ENCODE results near the gene THOC6. TPM values are rescaled to one million over a fixed set of nuclear protein-coding genes. Genes with fewer than 3 reads are reported as not detected.

Gene THOC6
- total RNA-seq, 1 experiment from 2014 or later = 76.5 TPM

DNA sequence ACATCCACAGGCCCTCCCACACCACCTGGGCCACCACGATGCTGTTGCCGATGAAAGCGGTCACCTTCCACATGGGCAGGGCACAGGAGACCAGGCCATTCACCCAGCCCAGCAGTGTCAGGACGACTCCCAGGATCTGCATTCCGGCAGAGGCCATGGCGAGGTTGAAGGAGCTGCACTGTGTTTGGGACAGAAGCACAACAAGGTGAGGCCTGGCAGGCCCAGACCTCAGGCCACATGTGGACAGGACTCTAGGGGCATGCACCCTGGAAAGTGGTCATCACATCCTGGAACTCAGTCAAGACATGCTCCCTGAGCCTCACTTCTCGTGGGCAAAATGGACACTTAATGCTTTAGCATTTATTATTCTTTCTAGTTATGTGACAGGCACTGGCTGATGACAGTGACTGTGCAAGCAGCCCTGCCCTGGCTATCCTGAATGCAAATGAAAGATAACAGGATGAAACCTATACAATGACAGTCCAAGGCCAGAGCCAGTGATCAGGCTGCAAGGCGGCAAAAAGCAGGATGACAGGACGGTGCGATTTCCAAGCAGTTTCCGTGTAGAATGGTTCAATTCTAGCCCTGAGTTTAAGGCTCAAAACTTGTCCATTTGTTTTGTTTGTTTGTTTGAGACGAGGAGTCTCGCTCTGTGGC, 7.8 kb upstream of the THOC6 start:
- H3K4me1 Mint-ChIP-seq = peaks cover 69% of the 10 kb centered on the region
- ATAC-seq (no peak), DNase-seq (ENCODE audit: low spot score) (no peak)
- POLR2A ChIA-PET = interaction anchor here (6.3 to 17.1 kb wide), 2 partner anchors 10 to 14 kb away, joined by 87 to 502 read pairs; partner anchors contain the start of gene CLDN9
- peaks cover 5% of the 10 kb centered on the region; the same call in 1 of the 2 replicates for H3K27me3 Mint-ChIP-seq (ENCODE audit: low read depth)
- H3K4me3 Mint-ChIP-seq = peak overlapping the region; percentile 93
- peak overlapping the region; percentile 96 for H3K27ac Mint-ChIP-seq
- TF ChIP-seq, protein P1, sequence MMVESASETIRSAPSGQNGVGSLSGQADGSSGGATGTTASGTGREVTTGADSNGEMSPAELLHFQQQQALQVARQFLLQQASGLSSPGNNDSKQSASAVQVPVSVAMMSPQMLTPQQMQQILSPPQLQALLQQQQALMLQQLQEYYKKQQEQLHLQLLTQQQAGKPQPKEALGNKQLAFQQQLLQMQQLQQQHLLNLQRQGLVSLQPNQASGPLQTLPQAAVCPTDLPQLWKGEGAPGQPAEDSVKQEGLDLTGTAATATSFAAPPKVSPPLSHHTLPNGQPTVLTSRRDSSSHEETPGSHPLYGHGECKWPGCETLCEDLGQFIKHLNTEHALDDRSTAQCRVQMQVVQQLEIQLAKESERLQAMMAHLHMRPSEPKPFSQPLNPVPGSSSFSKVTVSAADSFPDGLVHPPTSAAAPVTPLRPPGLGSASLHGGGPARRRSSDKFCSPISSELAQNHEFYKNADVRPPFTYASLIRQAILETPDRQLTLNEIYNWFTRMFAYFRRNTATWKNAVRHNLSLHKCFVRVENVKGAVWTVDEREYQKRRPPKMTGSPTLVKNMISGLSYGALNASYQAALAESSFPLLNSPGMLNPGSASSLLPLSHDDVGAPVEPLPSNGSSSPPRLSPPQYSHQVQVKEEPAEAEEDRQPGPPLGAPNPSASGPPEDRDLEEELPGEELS (CRISPR knock-in tag; IDR thresholded peaks at IDR 0.05) = no peak
- TF ChIP-seq NR3C1 (CRISPR knock-in tag; conservative IDR thresholded peaks at IDR 0.05; ENCODE audit: low read depth) = no peak
- TF ChIP-seq EMX1 (CRISPR knock-in tag; IDR thresholded peaks at IDR 0.05) = 0 out of 2 replicates have a peak, but pooled peaks have one; percentile 35
- TF ChIP-seq AR (CRISPR knock-in tag; IDR thresholded peaks at IDR 0.05) = 0 out of 2 replicates have a peak, but pooled peaks have one; percentile 38
- TF ChIP-seq ETV6 (CRISPR knock-in tag; IDR thresholded peaks at IDR 0.05) = no peak
- TF ChIP-seq NFATC4 (CRISPR knock-in tag; IDR thresholded peaks at IDR 0.05) = 0 out of 2 replicates have a peak, but pooled peaks have one; percentile 26
- no peak for TF ChIP-seq RELA (CRISPR knock-in tag; IDR thresholded peaks at IDR 0.05; ENCODE audit: borderline replicate concordance)
- peaks cover 21% of the 10 kb centered on the region for H3K36me3 Mint-ChIP-seq
- CTCF ChIA-PET = interaction anchor here (0.6 to 3.0 kb wide), 4 partner anchors 11 to 43 kb away, joined by 3 to 35 read pairs (median 10); no protein-coding TSS in a partner anchor
- H3K9me3 Mint-ChIP-seq = no peaks in the 10 kb centered on the region

- POLR2A ChIA-PET = interaction anchor here (6.3 to 17.1 kb wide), 2 partner anchors 11 to 12 kb away, joined by 87 to 502 read pairs; partner anchors contain the start of gene CLDN9
- TF ChIP-seq NFE2L1 (CRISPR knock-in tag; IDR thresholded peaks at IDR 0.05) (0 out of 2 replicates have a peak, but pooled peaks have one; percentile 17), ZNF263 (CRISPR knock-in tag; IDR thresholded peaks at IDR 0.05; ENCODE audit: low read depth) (no peak), SOX15 (CRISPR knock-in tag; IDR thresholded peaks at IDR 0.05) (no peak), ZNF532 (CRISPR knock-in tag; IDR thresholded peaks at IDR 0.05; ENCODE audit: borderline replicate concordance) (no peak), EMX1 (CRISPR knock-in tag; IDR thresholded peaks at IDR 0.05) (0 out of 2 replicates have a peak, but pooled peaks have one; percentile 12), STAT6 (CRISPR knock-in tag; conservative IDR thresholded peaks at IDR 0.05; ENCODE audit: low read depth) (no peak), TCF7 (CRISPR knock-in tag; IDR thresholded peaks at IDR 0.05; ENCODE audit: low read depth) (0 out of 2 replicates have a peak, but pooled peaks have one; percentile 27)
- TF ChIP-seq, protein P2, sequence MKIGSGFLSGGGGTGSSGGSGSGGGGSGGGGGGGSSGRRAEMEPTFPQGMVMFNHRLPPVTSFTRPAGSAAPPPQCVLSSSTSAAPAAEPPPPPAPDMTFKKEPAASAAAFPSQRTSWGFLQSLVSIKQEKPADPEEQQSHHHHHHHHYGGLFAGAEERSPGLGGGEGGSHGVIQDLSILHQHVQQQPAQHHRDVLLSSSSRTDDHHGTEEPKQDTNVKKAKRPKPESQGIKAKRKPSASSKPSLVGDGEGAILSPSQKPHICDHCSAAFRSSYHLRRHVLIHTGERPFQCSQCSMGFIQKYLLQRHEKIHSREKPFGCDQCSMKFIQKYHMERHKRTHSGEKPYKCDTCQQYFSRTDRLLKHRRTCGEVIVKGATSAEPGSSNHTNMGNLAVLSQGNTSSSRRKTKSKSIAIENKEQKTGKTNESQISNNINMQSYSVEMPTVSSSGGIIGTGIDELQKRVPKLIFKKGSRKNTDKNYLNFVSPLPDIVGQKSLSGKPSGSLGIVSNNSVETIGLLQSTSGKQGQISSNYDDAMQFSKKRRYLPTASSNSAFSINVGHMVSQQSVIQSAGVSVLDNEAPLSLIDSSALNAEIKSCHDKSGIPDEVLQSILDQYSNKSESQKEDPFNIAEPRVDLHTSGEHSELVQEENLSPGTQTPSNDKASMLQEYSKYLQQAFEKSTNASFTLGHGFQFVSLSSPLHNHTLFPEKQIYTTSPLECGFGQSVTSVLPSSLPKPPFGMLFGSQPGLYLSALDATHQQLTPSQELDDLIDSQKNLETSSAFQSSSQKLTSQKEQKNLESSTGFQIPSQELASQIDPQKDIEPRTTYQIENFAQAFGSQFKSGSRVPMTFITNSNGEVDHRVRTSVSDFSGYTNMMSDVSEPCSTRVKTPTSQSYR (CRISPR knock-in tag; IDR thresholded peaks at IDR 0.05) = no peak
- no peaks in the 10 kb centered on the region for H3K9me3 Mint-ChIP-seq
- peak overlapping the region; percentile 93 for H3K4me3 Mint-ChIP-seq
- H3K27ac Mint-ChIP-seq = peak overlapping the region; percentile 90
- no peak for ATAC-seq
- H3K27me3 Mint-ChIP-seq (ENCODE audit: low read depth) = peaks cover 5% of the 10 kb centered on the region; the same call in 1 of the 2 replicates
- CTCF ChIA-PET = interaction anchor here (1.6 to 8.6 kb wide), 3 partner anchors 10 to 41 kb away, joined by 15 to 360 read pairs (median 292); partner anchors contain the start of gene CLDN9
- H3K36me3 Mint-ChIP-seq = peaks cover 21% of the 10 kb centered on the region
- DNase-seq (ENCODE audit: low spot score) = no peak
- peaks cover 68% of the 10 kb centered on the region for H3K4me1 Mint-ChIP-seq
These were observed 6.5 kb upstream of the THOC6 start for GRCh38 chr16:3017344-3017743.

All from WTC11 (cell line).